K562 (cell line): Measurements from ENCODE around the gene KCTD13. TPM values are rescaled to one million over a fixed set of nuclear protein-coding genes. Genes with fewer than 3 reads are reported as not detected.

Experiments used
- BCLAF1 ChIP-seq, 2 experiments: fragments of 450-650 bp in 1 of 2; IDR thresholded peaks; 2 replicates each; pipeline ENCODE4 v1.6.1; 2011 to 2017; ENCODE audit warnings: low read depth in 2 of 2, antibody characterized with exemption in 1 of 2, borderline replicate concordance in 1 of 2, low read length in 1 of 2, mild to moderate bottlenecking in 1 of 2, mixed read lengths in 1 of 2; ENCODE audit not compliant: control insufficient read depth in 1 of 2
- CBX3 ChIP-seq, 2 experiments: IDR thresholded peaks; 1 replicate in 1 of 2; 2 replicates in 1 of 2; pipeline ENCODE4 v1.6.1; 2012; ENCODE audit warnings: inconsistent platforms in 2 of 2, low read length in 2 of 2, borderline replicate concordance in 1 of 2, control low read depth in 1 of 2
- DACH1 ChIP-seq: fragments of 450-650 bp; IDR thresholded peaks from 2 replicates; pipeline ENCODE4 v1.6.1; 2018; ENCODE audit not compliant: partially characterized antibody
- ELF2 ChIP-seq: fragments of 250-450 bp; sonication (Bioruptor Pico); IDR thresholded peaks from 2 replicates; pipeline ENCODE4 v1.5.0; 2021; ENCODE audit warnings: mild to moderate bottlenecking
- MGA ChIP-seq: fragments of 450-650 bp; IDR thresholded peaks from 2 replicates; pipeline ENCODE4 v1.6.1; 2016; ENCODE audit warnings: mild to moderate bottlenecking, moderate library complexity
- NCOA6 ChIP-seq: fragments of 450-650 bp; IDR thresholded peaks from 2 replicates; pipeline ENCODE4 v1.6.1; 2017; ENCODE audit warnings: mild to moderate bottlenecking
- SAFB2 ChIP-seq: fragments of 200-400 bp; formaldehyde crosslinking; IDR thresholded peaks from 2 replicates; pipeline ENCODE4 v1.6.1; 2018; ENCODE audit warnings: borderline replicate concordance, low read length, low read depth, moderate library complexity; ENCODE audit not compliant: severe bottlenecking
- STAG1 ChIP-seq: sonication (generic); formaldehyde crosslinking; IDR thresholded peaks from 2 replicates; pipeline ENCODE4 v1.5.0; 2020; ENCODE audit warnings: missing genetic modification reagents, borderline replicate concordance
- STAT5B ChIP-seq: fragments of 250-450 bp; sonication (Bioruptor Pico); IDR thresholded peaks from 2 replicates; pipeline ENCODE4 v1.8.0; 2021; ENCODE audit warnings: mild to moderate bottlenecking, inconsistent platforms
- polyA plus RNA-seq, 8 experiments: library from polyadenylated mRNA; depleted of rRNA in 4 of 8; stranded (reverse) in 5 of 8; unstranded in 3 of 8; fragments of >200 nt; fragmentation: Nextera tagmentation in 2 of 8; fragmentation: Illumina TruSeq in 1 of 8; extraction: Ambion mirVana in 2 of 8; extraction: Trizol in 1 of 8; gene quantifications; 2 replicates each; pipeline versions ENCODE4 v1.2.1 to v1.2.3, GENCODE V29; 2011 to 2014; ENCODE audit warnings: inconsistent platforms in 1 of 8, missing spikeins in 1 of 8
- total RNA-seq, 7 experiments: library from RNA; depleted of rRNA in 6 of 7; stranded (reverse); fragments of >200 nt in 6 of 7; fragmentation: Illumina TruSeq in 2 of 7; extraction: Trizol in 2 of 7; gene quantifications; 2 replicates each; pipeline versions ENCODE4 v1.2.1 to v1.2.3, GENCODE V29; 2011 to 2021; ENCODE audit warnings: low replicate concordance in 1 of 7
- TF ChIP-seq, protein P1 (sequence below): IDR thresholded peaks from 2 replicates; pipeline ENCODE4 v1.6.1; 2014; ENCODE audit warnings: antibody characterized with exemption

KCTD13 gene
- total and polyA plus RNA-seq, 9 of the 15 experiments (the other 6 are each of a cell fraction or from before 2014, with no cell fraction given): 1.0 to 20.6 (median 9.8) TPM

GRCh38 chr16:29961479-29962343 is 35.7 kb upstream of the KCTD13 start, which contains the start of gene TMEM219 (continued):
- TF ChIP-seq BCLAF1 (IDR thresholded peaks at IDR 0.05; ENCODE audit: borderline replicate concordance in 1 of 2, control insufficient read depth in 1 of 2, low read depth in 2 of 2, low read length in 1 of 2) (peak in 1 of 2 experiments; percentile 90; a peak in 2 of 4 replicates), ELF2 (no peak), SAFB2 (no peak), CBX3 (IDR thresholded peaks at IDR 0.05; ENCODE audit: borderline replicate concordance in 1 of 2, low read length in 2 of 2) (no peak), MGA (peak; percentile 92), DACH1 (no peak), NCOA6 (no peak), STAT5B (CRISPR knock-in tag) (no peak), STAG1 (CRISPR knock-in tag) (no peak)
- TF ChIP-seq, protein P1, sequence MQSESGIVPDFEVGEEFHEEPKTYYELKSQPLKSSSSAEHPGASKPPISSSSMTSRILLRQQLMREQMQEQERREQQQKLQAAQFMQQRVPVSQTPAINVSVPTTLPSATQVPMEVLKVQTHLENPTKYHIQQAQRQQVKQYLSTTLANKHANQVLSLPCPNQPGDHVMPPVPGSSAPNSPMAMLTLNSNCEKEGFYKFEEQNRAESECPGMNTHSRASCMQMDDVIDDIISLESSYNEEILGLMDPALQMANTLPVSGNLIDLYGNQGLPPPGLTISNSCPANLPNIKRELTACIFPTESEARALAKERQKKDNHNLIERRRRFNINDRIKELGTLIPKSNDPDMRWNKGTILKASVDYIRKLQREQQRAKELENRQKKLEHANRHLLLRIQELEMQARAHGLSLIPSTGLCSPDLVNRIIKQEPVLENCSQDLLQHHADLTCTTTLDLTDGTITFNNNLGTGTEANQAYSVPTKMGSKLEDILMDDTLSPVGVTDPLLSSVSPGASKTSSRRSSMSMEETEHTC: no peak
